ENCODE measurements around the gene PIGZ. TPM values are rescaled to one million over a fixed set of nuclear protein-coding genes. Genes with fewer than 3 reads are reported as not detected.

PIGZ gene
- total and polyA plus RNA-seq, 9 of the 15 experiments (the other 6 are each of a cell fraction or from before 2014, with no cell fraction given), result 0.15 to 1.8 (median 0.76) TPM

GRCh38 chr3:197011780-197012539, 43.3 kb upstream of the PIGZ start:
- no peaks in the 10 kb centered on the region for H3K9me3 ChIP-seq (replicated peaks; ENCODE audit: control insufficient read depth, insufficient read depth, low read depth, low read length)
- DNase-seq (ENCODE audit: extremely low read depth in 1 of 4, low spot score in 3 of 4), result no peak
- in situ Hi-C loops (cut with MboI) (no loop called here), intact Hi-C loops (cut with micrococcal nuclease) (no loop called here)
- CTCF ChIA-PET (ENCODE audit: low intra/inter-chr PET ratio), result no interaction called here
- TF ChIP-seq ZEB2 (IDR thresholded peaks at IDR 0.05) (no peak), KDM1A (IDR thresholded peaks at IDR 0.05) (no peak), AFF4 (CRISPR knock-in tag; IDR thresholded peaks at IDR 0.05) (no peak), ETV1 (tag; conservative IDR thresholded peaks at IDR 0.05; ENCODE audit: low read depth) (no peak), PTRF (tag; IDR thresholded peaks at IDR 0.05) (no peak), DDX20 (tag; IDR thresholded peaks at IDR 0.05; ENCODE audit: low read depth) (no peak), PHB (CRISPR knock-in tag; IDR thresholded peaks at IDR 0.05) (no peak)
- TF ChIP-seq, protein P1, sequence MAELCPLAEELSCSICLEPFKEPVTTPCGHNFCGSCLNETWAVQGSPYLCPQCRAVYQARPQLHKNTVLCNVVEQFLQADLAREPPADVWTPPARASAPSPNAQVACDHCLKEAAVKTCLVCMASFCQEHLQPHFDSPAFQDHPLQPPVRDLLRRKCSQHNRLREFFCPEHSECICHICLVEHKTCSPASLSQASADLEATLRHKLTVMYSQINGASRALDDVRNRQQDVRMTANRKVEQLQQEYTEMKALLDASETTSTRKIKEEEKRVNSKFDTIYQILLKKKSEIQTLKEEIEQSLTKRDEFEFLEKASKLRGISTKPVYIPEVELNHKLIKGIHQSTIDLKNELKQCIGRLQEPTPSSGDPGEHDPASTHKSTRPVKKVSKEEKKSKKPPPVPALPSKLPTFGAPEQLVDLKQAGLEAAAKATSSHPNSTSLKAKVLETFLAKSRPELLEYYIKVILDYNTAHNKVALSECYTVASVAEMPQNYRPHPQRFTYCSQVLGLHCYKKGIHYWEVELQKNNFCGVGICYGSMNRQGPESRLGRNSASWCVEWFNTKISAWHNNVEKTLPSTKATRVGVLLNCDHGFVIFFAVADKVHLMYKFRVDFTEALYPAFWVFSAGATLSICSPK (IDR thresholded peaks at IDR 0.05; ENCODE audit: borderline replicate concordance), result no peak
- 64% methylated on average over 24 of the region's 25 CpGs for WGBS (ENCODE audit: insufficient coverage, low coverage, missing lambda C conversion rate)
- no peak overlapping the region for H3K4me2 ChIP-seq (ENCODE audit: insufficient read depth, low read length)
- no peaks in the 10 kb centered on the region; a peak in 1 of 5 replicates for H3K27me3 ChIP-seq (ENCODE audit: control insufficient read depth in 2 of 2, insufficient read depth in 2 of 2, low read length in 2 of 2)
- POLR2A ChIA-PET, result no interaction called here
- H4K20me1 ChIP-seq (replicated peaks; ENCODE audit: control insufficient read depth, insufficient read depth, low read length), result peaks cover 5% of the 10 kb centered on the region; the same call in 1 of the 2 replicates
- peak overlapping the region in 1 of 2 experiments; percentile 65; a peak in 2 of 4 replicates for H3K9ac ChIP-seq (ENCODE audit: insufficient read depth in 1 of 2, low read depth in 2 of 2, low read length in 2 of 2)
- FAIRE-seq, result no peak
- H3K4me3 ChIP-seq, result no peak overlapping the region
- peaks cover 2 to 48% of the 10 kb centered on the region in 2 experiments; a peak in 3 of 5 replicates for H3K4me1 ChIP-seq (replicated peaks in 1 of 2; ENCODE audit: control insufficient read depth in 2 of 2, insufficient read depth in 2 of 2, low read length in 2 of 2)
- no peak overlapping the region for H2AFZ ChIP-seq (ENCODE audit: low read depth, low read length)
- no peaks in the 10 kb centered on the region for H3K36me3 ChIP-seq (ENCODE audit: control insufficient read depth, insufficient read depth, low read length)
- H3K27ac ChIP-seq (ENCODE audit: extremely low read depth, low read depth, low read length), result no peak overlapping the region
- ATAC-seq, result no peak
- BruUV-seq (replicated peaks), result no TSS peak
- no peaks in the 10 kb centered on the region for H3K79me2 ChIP-seq (ENCODE audit: control insufficient read depth, insufficient read depth, low read length)
- H3K9me1 ChIP-seq (ENCODE audit: control insufficient read depth, insufficient read depth, low read length), result no peaks in the 10 kb centered on the region
